ENCODE results near the gene ADD3.
A peak's percentile ranks its signal among the peaks of the same experiment; 100 is the strongest.

Gene ADD3

DNA sequence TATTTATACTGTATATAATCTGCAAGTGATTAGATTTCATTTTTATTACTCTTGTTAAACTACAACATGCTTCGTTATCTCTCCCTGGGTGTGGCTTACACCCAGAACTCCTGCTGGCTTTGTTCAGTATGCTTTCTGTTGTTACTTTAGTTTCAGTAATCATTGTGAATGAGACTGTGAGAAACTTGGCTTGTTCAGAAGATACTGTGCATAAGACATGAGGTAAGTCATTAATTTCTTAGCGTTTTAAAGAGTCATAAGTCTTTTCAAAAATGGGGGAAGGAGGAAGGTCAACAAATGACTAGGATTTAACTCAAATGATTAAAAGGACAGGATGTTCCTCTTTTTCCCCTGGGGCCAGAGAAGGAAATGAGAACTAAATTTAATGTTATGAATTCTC, 11.6 kb upstream of the ADD3 start (continued):
- no peak for TF ChIP-seq ZNF747 (tag by site-specific recombination; IDR thresholded peaks at IDR 0.05)
- TF ChIP-seq ZNF280D (tag by site-specific recombination; IDR thresholded peaks at IDR 0.05) = no peak
- no peak for TF ChIP-seq ZNF677 (tag by site-specific recombination; IDR thresholded peaks at IDR 0.05)
- peak; percentile 56 for TF ChIP-seq ZXDB (tag by site-specific recombination; IDR thresholded peaks at IDR 0.05)
- no peak for TF ChIP-seq ZNF624 (tag by site-specific recombination; IDR thresholded peaks at IDR 0.05)
- no peak for TF ChIP-seq ZNF335 (tag by site-specific recombination; conservative IDR thresholded peaks at IDR 0.05)
- no peak for TF ChIP-seq ZSCAN18 (tag by site-specific recombination; IDR thresholded peaks at IDR 0.05)
- no peak for TF ChIP-seq ZNF585B (tag by site-specific recombination; IDR thresholded peaks at IDR 0.05)
- TF ChIP-seq ZNF140 (tag by site-specific recombination; IDR thresholded peaks at IDR 0.05) = no peak
- 0 out of 2 replicates have a peak, but pooled peaks have one; percentile 12 for TF ChIP-seq ZFP37 (tag by site-specific recombination; IDR thresholded peaks at IDR 0.05)
- no peak for TF ChIP-seq ELK4 (IDR thresholded peaks at IDR 0.05; ENCODE audit: borderline replicate concordance, low read depth, low read length)
- 0 out of 2 replicates have a peak, but pooled peaks have one; percentile 29 for TF ChIP-seq ZNF391 (tag by site-specific recombination; IDR thresholded peaks at IDR 0.05; ENCODE audit: borderline replicate concordance, low read depth)
- no peak for TF ChIP-seq GLI4 (tag by site-specific recombination; IDR thresholded peaks at IDR 0.05)
- no peak for TF ChIP-seq ZNF510 (tag by site-specific recombination; IDR thresholded peaks at IDR 0.05; ENCODE audit: insufficient replicate concordance)
- TF ChIP-seq ZNF248 (tag by site-specific recombination; IDR thresholded peaks at IDR 0.05) = no peak
- no peak for TF ChIP-seq ZBTB48 (tag by site-specific recombination; IDR thresholded peaks at IDR 0.05)
- no peak for TF ChIP-seq ZNF549 (tag by site-specific recombination; IDR thresholded peaks at IDR 0.05)
- TF ChIP-seq ZSCAN30 (tag by site-specific recombination; IDR thresholded peaks at IDR 0.05) = no peak
- TF ChIP-seq ZNF777 (tag by site-specific recombination; IDR thresholded peaks at IDR 0.05; ENCODE audit: borderline replicate concordance) = no peak
- TF ChIP-seq SP7 (tag by site-specific recombination; IDR thresholded peaks at IDR 0.05) = 0 out of 2 replicates have a peak, but pooled peaks have one; percentile 22
- TF ChIP-seq ZNF670 (tag by site-specific recombination; IDR thresholded peaks at IDR 0.05; ENCODE audit: low read depth) = no peak
- TF ChIP-seq, protein P1, sequence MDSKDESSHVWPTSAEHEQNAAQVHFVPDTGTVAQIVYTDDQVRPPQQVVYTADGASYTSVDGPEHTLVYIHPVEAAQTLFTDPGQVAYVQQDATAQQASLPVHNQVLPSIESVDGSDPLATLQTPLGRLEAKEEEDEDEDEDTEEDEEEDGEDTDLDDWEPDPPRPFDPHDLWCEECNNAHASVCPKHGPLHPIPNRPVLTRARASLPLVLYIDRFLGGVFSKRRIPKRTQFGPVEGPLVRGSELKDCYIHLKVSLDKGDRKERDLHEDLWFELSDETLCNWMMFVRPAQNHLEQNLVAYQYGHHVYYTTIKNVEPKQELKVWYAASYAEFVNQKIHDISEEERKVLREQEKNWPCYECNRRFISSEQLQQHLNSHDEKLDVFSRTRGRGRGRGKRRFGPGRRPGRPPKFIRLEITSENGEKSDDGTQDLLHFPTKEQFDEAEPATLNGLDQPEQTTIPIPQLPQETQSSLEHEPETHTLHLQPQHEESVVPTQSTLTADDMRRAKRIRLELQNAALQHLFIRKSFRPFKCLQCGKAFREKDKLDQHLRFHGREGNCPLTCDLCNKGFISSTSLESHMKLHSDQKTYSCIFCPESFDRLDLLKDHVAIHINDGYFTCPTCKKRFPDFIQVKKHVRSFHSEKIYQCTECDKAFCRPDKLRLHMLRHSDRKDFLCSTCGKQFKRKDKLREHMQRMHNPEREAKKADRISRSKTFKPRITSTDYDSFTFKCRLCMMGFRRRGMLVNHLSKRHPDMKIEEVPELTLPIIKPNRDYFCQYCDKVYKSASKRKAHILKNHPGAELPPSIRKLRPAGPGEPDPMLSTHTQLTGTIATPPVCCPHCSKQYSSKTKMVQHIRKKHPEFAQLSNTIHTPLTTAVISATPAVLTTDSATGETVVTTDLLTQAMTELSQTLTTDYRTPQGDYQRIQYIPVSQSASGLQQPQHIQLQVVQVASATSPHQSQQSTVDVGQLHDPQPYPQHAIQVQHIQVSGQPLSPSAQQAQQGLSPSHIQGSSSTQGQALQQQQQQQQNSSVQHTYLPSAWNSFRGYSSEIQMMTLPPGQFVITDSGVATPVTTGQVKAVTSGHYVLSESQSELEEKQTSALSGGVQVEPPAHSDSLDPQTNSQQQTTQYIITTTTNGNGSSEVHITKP (tag by site-specific recombination; IDR thresholded peaks at IDR 0.05) = no peak
- TF ChIP-seq ZNF521 (tag by site-specific recombination; IDR thresholded peaks at IDR 0.05) = no peak
- no peak for TF ChIP-seq ZNF513 (tag by site-specific recombination; IDR thresholded peaks at IDR 0.05)
- no peak for TF ChIP-seq ZNF660 (tag by site-specific recombination; IDR thresholded peaks at IDR 0.05)
- TF ChIP-seq BCL11A (tag by site-specific recombination; IDR thresholded peaks at IDR 0.05; ENCODE audit: low read depth) = 0 out of 2 replicates have a peak, but pooled peaks have one; percentile 13
- no peak for TF ChIP-seq ZNF202 (tag by site-specific recombination; IDR thresholded peaks at IDR 0.05; ENCODE audit: borderline replicate concordance)
- TF ChIP-seq ZFP69B (tag by site-specific recombination; IDR thresholded peaks at IDR 0.05) = no peak
- no peak for TF ChIP-seq ZBTB1 (tag by site-specific recombination; IDR thresholded peaks at IDR 0.05)
- TF ChIP-seq OSR2 (tag by site-specific recombination; IDR thresholded peaks at IDR 0.05) = peak; percentile 67; the same call in 1 of the 2 replicates

All from HEK293 (cell line).